CD14-positive monocyte (primary cell): ENCODE results near the gene TDRKH. TPM values are rescaled to one million over a fixed set of nuclear protein-coding genes. Genes with fewer than 3 reads are reported as not detected.

ENCODE experiments used
- DNase-seq, 3 donors: peaks; one replicate each; pipeline ENCODE4 v3.0.0-alpha.2; 2011 to 2022
- H2AFZ ChIP-seq: 2 replicates; pipeline ENCODE4 v1.6.0; 2012; ENCODE audit warnings: mild to moderate bottlenecking, low read depth, low read length, inconsistent platforms; ENCODE audit not compliant: insufficient read depth, poor library complexity, severe bottlenecking
- H3K27ac ChIP-seq, 2 donors: 1 replicate in 1 of 2; 2 replicates in 1 of 2; pipeline ENCODE4 v1.5.1; 2012 to 2013; ENCODE audit warnings: low read length in 2 of 2, control low read depth in 1 of 2, inconsistent platforms in 1 of 2, low read depth in 1 of 2, mild to moderate bottlenecking in 1 of 2
- H3K27me3 ChIP-seq, 2 donors: one replicate each; pipeline versions ENCODE4 v1.6.0 to v1.6.1; 2011 to 2013; ENCODE audit warnings: low read length in 2 of 2; ENCODE audit not compliant: control insufficient read depth in 2 of 2, insufficient read depth in 2 of 2
- H3K36me3 ChIP-seq, 2 donors: replicated peaks in 1 of 2; 1 replicate in 1 of 2; 2 replicates in 1 of 2; pipeline versions ENCODE4 v1.5.1 to v1.6.1; 2012 to 2013; ENCODE audit warnings: low read length in 2 of 2, control low read depth in 1 of 2, inconsistent platforms in 1 of 2, mild to moderate bottlenecking in 1 of 2; ENCODE audit not compliant: insufficient read depth in 2 of 2, control insufficient read depth in 1 of 2
- H3K4me1 ChIP-seq, 2 donors: 1 replicate in 1 of 2; 2 replicates in 1 of 2; pipeline versions ENCODE4 v1.5.1 to v1.6.1; 2012 to 2013; ENCODE audit warnings: low read length in 2 of 2, control low read depth in 1 of 2, inconsistent platforms in 1 of 2, mild to moderate bottlenecking in 1 of 2, moderate library complexity in 1 of 2; ENCODE audit not compliant: insufficient read depth in 2 of 2, control insufficient read depth in 1 of 2
- H3K4me2 ChIP-seq: replicated peaks from 2 replicates; pipeline ENCODE3; 2012; ENCODE audit warnings: low read length, moderate library complexity, mild to moderate bottlenecking; ENCODE audit not compliant: poor library complexity, severe bottlenecking; ENCODE audit errors: extremely low read depth
- H3K4me3 ChIP-seq, 3 experiments: fragments of 200-600 bp in 1 of 3; sonication (generic) in 1 of 3; replicated peaks in 1 of 3; 1 replicate in 2 of 3; 2 replicates in 1 of 3; pipeline ENCODE4 v1.5.1; 2011 to 2013; ENCODE audit warnings: low read length in 3 of 3, mild to moderate bottlenecking in 3 of 3, control low read depth in 2 of 3, low read depth in 2 of 3, inconsistent platforms in 1 of 3, moderate library complexity in 1 of 3
- H3K79me2 ChIP-seq: 2 replicates; pipeline ENCODE4 v1.6.0; 2012; ENCODE audit warnings: mild to moderate bottlenecking, control low read depth, inconsistent platforms, low read length, moderate library complexity; ENCODE audit not compliant: insufficient read depth
- H3K9ac ChIP-seq: 2 replicates; pipeline ENCODE4 v1.6.0; 2017; ENCODE audit warnings: low read length, mild to moderate bottlenecking; ENCODE audit not compliant: insufficient read depth, poor library complexity, severe bottlenecking
- H3K9me3 ChIP-seq, 2 donors: replicated peaks in 1 of 2; 1 replicate in 1 of 2; 2 replicates in 1 of 2; pipeline versions ENCODE4 v1.5.1 to v1.6.1; 2012 to 2013; ENCODE audit warnings: low read length in 2 of 2, control low read depth in 1 of 2; ENCODE audit not compliant: control insufficient read depth in 1 of 2, insufficient read depth in 1 of 2
- H4K20me1 ChIP-seq: 2 replicates; pipeline ENCODE4 v1.6.0; 2012; ENCODE audit warnings: mild to moderate bottlenecking, low read length, control low read depth, moderate library complexity; ENCODE audit not compliant: insufficient read depth
- H3K27ac Mint-ChIP-seq, 7 donors: one replicate each; pipeline ENCODE4 v1.8.0; 2020; ENCODE audit warnings: mild to moderate bottlenecking in 7 of 7, mixed read lengths in 7 of 7, moderate library complexity in 6 of 7, inconsistent platforms in 2 of 7
- H3K27me3 Mint-ChIP-seq, 3 donors: one replicate each; pipeline ENCODE4 v1.8.0; 2021 to 2022; ENCODE audit warnings: low read depth in 3 of 3, mild to moderate bottlenecking in 3 of 3, mixed read lengths in 3 of 3, moderate library complexity in 3 of 3, inconsistent platforms in 1 of 3
- H3K36me3 Mint-ChIP-seq, 2 donors: one replicate each; pipeline ENCODE4 v1.8.0; 2020; ENCODE audit warnings: mixed read lengths in 2 of 2, inconsistent platforms in 1 of 2, mild to moderate bottlenecking in 1 of 2
- H3K4me1 Mint-ChIP-seq: one replicate; pipeline ENCODE4 v1.8.0; 2020; ENCODE audit warnings: mild to moderate bottlenecking, mixed read lengths
- H3K4me3 Mint-ChIP-seq, 2 donors: one replicate each; pipeline ENCODE4 v1.8.0; 2020; ENCODE audit warnings: mild to moderate bottlenecking in 2 of 2, mixed read lengths in 2 of 2, moderate library complexity in 1 of 2
- H3K9me3 Mint-ChIP-seq, 7 donors: one replicate each; pipeline ENCODE4 v1.8.0; 2020 to 2022; ENCODE audit warnings: mixed read lengths in 7 of 7, mild to moderate bottlenecking in 6 of 7, moderate library complexity in 6 of 7, inconsistent platforms in 2 of 7
- WGBS: methylation state at CpG from one replicate; pipeline ENCODE4 v1.1.5; 2013; ENCODE audit warnings: missing lambda C conversion rate; ENCODE audit not compliant: insufficient coverage; 5-methylcytosine and 5-hydroxymethylcytosine counted together
- intact Hi-C, 2 donors: fragments of 100-400 bp; cut with micrococcal nuclease; formaldehyde crosslinking; loops; one replicate each; pipeline versions ENCODE4 v1.15.0 to v1.15.1; 2023
- polyA plus RNA-seq, 3 donors: library from polyadenylated mRNA; depleted of rRNA in 1 of 3; unstranded in 2 of 3; stranded (reverse) in 1 of 3; fragments of 300-500 nt in 2 of 3; fragments of >200 nt in 1 of 3; fragmentation: Illumina TruSeq in 2 of 3; gene quantifications; 1 replicate in 2 of 3; 2 replicates in 1 of 3; pipeline ENCODE4 v1.2.3, GENCODE V29; 2012 to 2021
- TF ChIP-seq, protein P1 (sequence below): fragments of 200-600 bp; IDR thresholded peaks from one replicate; pipeline ENCODE4 v1.8.0; 2022; ENCODE audit warnings: antibody characterized with exemption, mild to moderate bottlenecking

TDRKH gene
- polyA plus RNA-seq, 3 donors: 0.72 to 1.6 (median 1.1) TPM

DNA sequence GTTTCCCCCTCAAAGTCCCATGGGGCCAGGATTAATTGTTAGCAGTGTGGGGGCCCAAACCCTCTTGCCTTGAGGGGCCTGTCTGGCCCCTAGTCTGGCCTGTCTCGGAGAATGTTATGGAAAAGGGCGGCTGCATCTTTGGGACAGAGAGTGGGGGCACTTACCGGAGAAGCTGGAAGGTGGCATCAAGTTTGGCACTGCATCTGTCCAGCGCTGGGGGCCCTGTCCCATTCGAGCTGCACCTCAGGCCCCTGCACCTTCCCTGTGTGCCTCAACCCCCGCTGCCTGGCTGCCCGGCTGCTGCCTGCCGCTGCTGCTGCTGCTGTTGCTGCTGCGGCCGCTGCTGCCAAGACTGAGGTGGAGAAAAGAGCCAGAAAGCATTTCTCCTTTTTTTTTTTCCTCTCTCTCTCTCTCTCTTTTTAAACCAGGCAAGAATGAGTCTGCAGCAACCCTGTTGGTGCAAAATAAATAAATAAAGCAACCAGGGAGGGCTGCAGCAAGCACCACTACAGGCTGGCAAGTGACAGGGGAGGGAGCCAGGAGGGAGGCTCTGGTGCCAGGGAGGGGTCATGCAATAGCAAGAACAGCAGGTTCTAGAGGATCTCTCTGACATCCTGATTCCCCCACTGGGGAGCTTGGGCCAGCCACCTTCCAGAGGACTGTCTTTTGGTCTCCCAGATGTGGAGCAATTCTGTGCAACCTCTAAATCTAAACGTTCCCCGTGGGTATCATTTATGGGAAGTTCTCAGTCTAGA is 14.9 kb upstream of the TDRKH start, which contains the start of gene LINGO4:
TSS of gene LINGO4 (minus strand) at position 354 of the 755 bp plus-strand sequence. CDS start 2,715 bp downstream, outside the sequence.
- no peak within 1 kb of the TSS for H3K4me2 ChIP-seq
- DNase-seq: no peak
- no peaks in the 10 kb centered on the region for H4K20me1 ChIP-seq

DNA sequence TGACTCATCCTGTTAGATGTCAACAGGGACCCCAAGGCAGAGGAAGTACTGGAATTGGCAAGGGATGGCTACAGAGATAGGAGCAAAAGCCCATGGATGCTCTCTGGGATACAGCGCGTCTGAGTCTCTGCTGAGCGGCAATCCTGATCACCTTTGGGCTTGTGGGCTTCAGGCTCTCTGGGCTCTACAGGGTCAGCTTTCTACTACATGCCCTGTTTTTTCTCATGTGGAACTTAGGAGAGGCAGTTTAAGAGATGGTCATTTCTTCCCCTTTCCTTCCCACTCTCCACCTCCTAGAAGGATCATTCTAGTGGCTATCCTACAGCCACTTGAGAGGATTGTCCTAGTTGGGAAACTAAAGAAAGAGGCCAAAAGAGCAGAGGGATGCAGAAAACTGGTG is 13.6 kb upstream of the TDRKH start:
- no peak overlapping the region for H3K9ac ChIP-seq
- TF ChIP-seq, protein P1, sequence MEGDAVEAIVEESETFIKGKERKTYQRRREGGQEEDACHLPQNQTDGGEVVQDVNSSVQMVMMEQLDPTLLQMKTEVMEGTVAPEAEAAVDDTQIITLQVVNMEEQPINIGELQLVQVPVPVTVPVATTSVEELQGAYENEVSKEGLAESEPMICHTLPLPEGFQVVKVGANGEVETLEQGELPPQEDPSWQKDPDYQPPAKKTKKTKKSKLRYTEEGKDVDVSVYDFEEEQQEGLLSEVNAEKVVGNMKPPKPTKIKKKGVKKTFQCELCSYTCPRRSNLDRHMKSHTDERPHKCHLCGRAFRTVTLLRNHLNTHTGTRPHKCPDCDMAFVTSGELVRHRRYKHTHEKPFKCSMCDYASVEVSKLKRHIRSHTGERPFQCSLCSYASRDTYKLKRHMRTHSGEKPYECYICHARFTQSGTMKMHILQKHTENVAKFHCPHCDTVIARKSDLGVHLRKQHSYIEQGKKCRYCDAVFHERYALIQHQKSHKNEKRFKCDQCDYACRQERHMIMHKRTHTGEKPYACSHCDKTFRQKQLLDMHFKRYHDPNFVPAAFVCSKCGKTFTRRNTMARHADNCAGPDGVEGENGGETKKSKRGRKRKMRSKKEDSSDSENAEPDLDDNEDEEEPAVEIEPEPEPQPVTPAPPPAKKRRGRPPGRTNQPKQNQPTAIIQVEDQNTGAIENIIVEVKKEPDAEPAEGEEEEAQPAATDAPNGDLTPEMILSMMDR: no peak
- no peak overlapping the region for H3K27ac Mint-ChIP-seq
- no peak overlapping the region for H3K27ac ChIP-seq
- H3K79me2 ChIP-seq: no peaks in the 10 kb centered on the region
- no peak overlapping the region for H2AFZ ChIP-seq
- H3K9me3 ChIP-seq: no peaks in the 10 kb centered on the region
- H3K4me2 ChIP-seq: no peak overlapping the region
- H3K4me1 ChIP-seq: no peaks in the 10 kb centered on the region
- peaks cover 29 to 35% (median 30%) of the 10 kb centered on the region in 3 donors for H3K27me3 Mint-ChIP-seq
- H3K4me3 ChIP-seq: no peak overlapping the region
- H3K36me3 Mint-ChIP-seq: no peaks in the 10 kb centered on the region
- no CpG with 5 or more reads among the region's 3 CpGs for WGBS
- no peak for DNase-seq
- peak overlapping the region in 1 of 2 donors; percentile 18 for H3K4me3 Mint-ChIP-seq
- H3K27me3 ChIP-seq: peaks cover 5 to 16% of the 10 kb centered on the region in 2 donors
- H3K4me1 Mint-ChIP-seq: peaks cover 6% of the 10 kb centered on the region
- intact Hi-C loops: no loop called here
- H3K36me3 ChIP-seq: no peaks in the 10 kb centered on the region
- H4K20me1 ChIP-seq: no peaks in the 10 kb centered on the region
- H3K9me3 Mint-ChIP-seq: no peaks in the 10 kb centered on the region

More for the DNA sequence above, 14.9 kb upstream of the TDRKH start, which contains the start of gene LINGO4:
- H3K27me3 ChIP-seq: peaks cover 2 to 9% of the 10 kb centered on the region in 2 donors
- no peak within 1 kb of the TSS for H2AFZ ChIP-seq
- intact Hi-C loops: no loop called here
- no peaks in the 10 kb centered on the region for H3K79me2 ChIP-seq
- peaks cover 0 to 6% of the 10 kb centered on the region in 2 donors for H3K4me1 ChIP-seq
- H3K9ac ChIP-seq: no peak within 1 kb of the TSS
- peak within 1 kb of the TSS in 1 of 2 donors; percentile 4 for H3K4me3 Mint-ChIP-seq
- H3K36me3 Mint-ChIP-seq: no peaks in the 10 kb centered on the region
- H3K4me3 ChIP-seq: no peak within 1 kb of the TSS
- H3K4me1 Mint-ChIP-seq: peaks cover 16% of the 10 kb centered on the region
- H3K27me3 Mint-ChIP-seq: peaks cover 22 to 28% (median 25%) of the 10 kb centered on the region in 3 donors
- H3K36me3 ChIP-seq: no peaks in the 10 kb centered on the region
- WGBS: 93% methylated on average over 10 of the region's 12 CpGs
- no peak within 1 kb of the TSS for H3K27ac ChIP-seq
- no peaks in the 10 kb centered on the region for H3K9me3 ChIP-seq
- H3K27ac Mint-ChIP-seq: no peak within 1 kb of the TSS
- no peaks in the 10 kb centered on the region for H3K9me3 Mint-ChIP-seq
- TF ChIP-seq, protein P1: no peak
